WTC11 (cell line): ENCODE measurements around the gene ITPKB. TPM values are rescaled to one million over a fixed set of nuclear protein-coding genes. Genes with fewer than 3 reads are reported as not detected.

Source experiments
- ATAC-seq: fragments of 200-7000 bp; cut with Tn5 transposase; 2 replicates; pipeline ENCODE4 v1.10.0; 2021; ENCODE audit warnings: mild to moderate bottlenecking, moderate library complexity
- CTCF ChIA-PET: fragments of 300-600 bp; sonication (Branson Sonifier 250); formaldehyde crosslinking; loops from one replicate; lab custom pipeline; 2021; ENCODE audit warnings: antibody characterized with exemption; lab: Charles Lee
- POLR2A ChIA-PET: fragments of 350-600 bp; sonication (Branson Sonifier 250); formaldehyde crosslinking; loops from one replicate; lab custom pipeline; 2021; ENCODE audit warnings: antibody characterized with exemption; lab: Charles Lee
- DNase-seq: peaks from one replicate; pipeline ENCODE4 v3.0.0; 2021; ENCODE audit warnings: low spot score
- H3K27ac Mint-ChIP-seq: 2 replicates; pipeline ENCODE4 v1.8.0; 2021; ENCODE audit warnings: mixed read lengths
- H3K27me3 Mint-ChIP-seq: 2 replicates; pipeline ENCODE4 v1.8.0; 2021; ENCODE audit warnings: low read depth, mild to moderate bottlenecking, moderate library complexity, mixed read lengths
- H3K36me3 Mint-ChIP-seq: 2 replicates; pipeline ENCODE4 v1.8.0; 2021; ENCODE audit warnings: mixed read lengths
- H3K4me1 Mint-ChIP-seq: 2 replicates; pipeline ENCODE4 v1.8.0; 2022; ENCODE audit warnings: mixed read lengths
- H3K4me3 Mint-ChIP-seq: 2 replicates; pipeline ENCODE4 v1.8.0; 2021; ENCODE audit warnings: mild to moderate bottlenecking, moderate library complexity, mixed read lengths
- H3K9me3 Mint-ChIP-seq: 2 replicates; pipeline ENCODE4 v1.8.0; 2021; ENCODE audit warnings: mixed read lengths
- ARID4B ChIP-seq: sonication (generic); formaldehyde crosslinking; IDR thresholded peaks from 2 replicates; pipeline ENCODE4 v1.8.0; 2023; ENCODE audit warnings: missing genetic modification reagents, mild to moderate bottlenecking, borderline replicate concordance
- ATF3 ChIP-seq: sonication (generic); formaldehyde crosslinking; conservative IDR thresholded peaks from 2 replicates; pipeline ENCODE4 v1.8.1; 2022; ENCODE audit warnings: mild to moderate bottlenecking, missing genetic modification reagents
- CBFB ChIP-seq: sonication (generic); formaldehyde crosslinking; IDR thresholded peaks from 2 replicates; pipeline ENCODE4 v1.8.1; 2022; ENCODE audit warnings: mild to moderate bottlenecking, low read depth, missing genetic modification reagents
- FOXJ3 ChIP-seq: sonication (generic); formaldehyde crosslinking; IDR thresholded peaks from 2 replicates; pipeline ENCODE4 v1.9.0; 2021; ENCODE audit warnings: missing genetic modification reagents, mild to moderate bottlenecking, borderline replicate concordance
- HMGXB4 ChIP-seq: sonication (generic); formaldehyde crosslinking; IDR thresholded peaks from 2 replicates; pipeline ENCODE4 v1.8.1; 2023; ENCODE audit warnings: mild to moderate bottlenecking, moderate library complexity, missing genetic modification reagents
- NR3C1 ChIP-seq: sonication (generic); formaldehyde crosslinking; conservative IDR thresholded peaks from 2 replicates; pipeline ENCODE4 v1.8.1; 2023; ENCODE audit warnings: low read depth, mild to moderate bottlenecking, missing genetic modification reagents
- PREB ChIP-seq: sonication (generic); formaldehyde crosslinking; IDR thresholded peaks from 2 replicates; pipeline ENCODE4 v1.8.1; 2022; ENCODE audit warnings: mild to moderate bottlenecking, missing genetic modification reagents, moderate library complexity, borderline replicate concordance
- TP53 ChIP-seq: sonication (generic); formaldehyde crosslinking; IDR thresholded peaks from 2 replicates; pipeline ENCODE4 v1.8.1; 2023; ENCODE audit warnings: mild to moderate bottlenecking, missing genetic modification reagents
- ZNF425 ChIP-seq: fragments of 250-450 bp; sonication (Bioruptor Pico); conservative IDR thresholded peaks from 2 replicates; pipeline ENCODE4 v1.9.0; 2021; ENCODE audit warnings: mild to moderate bottlenecking
- total RNA-seq: library from RNA; stranded (reverse); gene quantifications from 3 replicates; pipeline ENCODE4 v1.2.3, GENCODE V29; 2021

ITPKB gene
- total RNA-seq, 1 experiment from 2014 or later: 15.6 TPM

- TF ChIP-seq ATF3 (CRISPR knock-in tag) (no peak), ARID4B (CRISPR knock-in tag) (no peak)
These were observed 47.5 kb upstream of the ITPKB start (continued) for GRCh38 chr1:226786550-226786949.

GRCh38 chr1:226785805-226786204 lies 46.7 kb upstream of the ITPKB start:
- CTCF ChIA-PET: interaction anchor here (1.4 kb wide), 1 partner anchor 159 kb away, joined by 6 read pairs; no protein-coding TSS in a partner anchor
- H3K9me3 Mint-ChIP-seq: no peaks in the 10 kb centered on the region
- 0 out of 2 replicates have a peak, but pooled peaks cover 4% of the 10 kb centered on the region for H3K4me1 Mint-ChIP-seq
- TF ChIP-seq ARID4B (CRISPR knock-in tag): no peak
- TF ChIP-seq PREB (CRISPR knock-in tag): no peak
- no peak for TF ChIP-seq ZNF425 (CRISPR knock-in tag)
- H3K4me3 Mint-ChIP-seq: no peak overlapping the region
- no peaks in the 10 kb centered on the region; the same call in 1 of the 2 replicates for H3K27me3 Mint-ChIP-seq
- no peaks in the 10 kb centered on the region for H3K36me3 Mint-ChIP-seq
- no peak overlapping the region for H3K27ac Mint-ChIP-seq
- DNase-seq: no peak
- POLR2A ChIA-PET: interaction anchor here (0.7 kb wide), 2 partner anchors 33 to 1249 kb away, joined by 3 to 4 read pairs; no protein-coding TSS in a partner anchor
- no peak for ATAC-seq

- Mint-ChIP-seq H3K4me3 (no peak overlapping the region), H3K27ac (no peak overlapping the region), H3K27me3 (no peaks in the 10 kb centered on the region; the same call in 1 of the 2 replicates), H3K4me1 (0 out of 2 replicates have a peak, but pooled peaks cover 4% of the 10 kb centered on the region), H3K36me3 (no peaks in the 10 kb centered on the region), H3K9me3 (no peaks in the 10 kb centered on the region)
- no peak for ATAC-seq
- CTCF ChIA-PET: no interaction called here
- POLR2A ChIA-PET: no interaction called here
- no peak for DNase-seq
- no peak for TF ChIP-seq HMGXB4
- TF ChIP-seq CBFB (CRISPR knock-in tag): no peak
- no peak for TF ChIP-seq ARID4B (CRISPR knock-in tag)
- TF ChIP-seq TP53 (CRISPR knock-in tag): no peak
- no peak for TF ChIP-seq FOXJ3 (CRISPR knock-in tag)
- TF ChIP-seq NR3C1 (CRISPR knock-in tag): no peak
These were observed 45.3 kb upstream of the ITPKB start for GRCh38 chr1:226784081-226785049.
